Stimulated activated CD8-positive, alpha-beta memory T cell treated with anti-CD3 and anti-CD28 coated beads, Interleukin-7, amount 100 ng/mL, for 48 hours (primary cell): Measurements from ENCODE around the gene PPP2R2B.
"Not testable (repeated sequence)": the region's sequence is repeated elsewhere in the genome, so short reads cannot be mapped to it uniquely, and the experiment has no call there.

Experiments
- DNase-seq, 2 donors: peaks; one replicate each; pipeline ENCODE4 v3.0.0-alpha.2; 2020; ENCODE audit warnings: low read depth in 1 of 2; ENCODE audit errors: extremely low read depth in 1 of 2

The PPP2R2B gene

DNA sequence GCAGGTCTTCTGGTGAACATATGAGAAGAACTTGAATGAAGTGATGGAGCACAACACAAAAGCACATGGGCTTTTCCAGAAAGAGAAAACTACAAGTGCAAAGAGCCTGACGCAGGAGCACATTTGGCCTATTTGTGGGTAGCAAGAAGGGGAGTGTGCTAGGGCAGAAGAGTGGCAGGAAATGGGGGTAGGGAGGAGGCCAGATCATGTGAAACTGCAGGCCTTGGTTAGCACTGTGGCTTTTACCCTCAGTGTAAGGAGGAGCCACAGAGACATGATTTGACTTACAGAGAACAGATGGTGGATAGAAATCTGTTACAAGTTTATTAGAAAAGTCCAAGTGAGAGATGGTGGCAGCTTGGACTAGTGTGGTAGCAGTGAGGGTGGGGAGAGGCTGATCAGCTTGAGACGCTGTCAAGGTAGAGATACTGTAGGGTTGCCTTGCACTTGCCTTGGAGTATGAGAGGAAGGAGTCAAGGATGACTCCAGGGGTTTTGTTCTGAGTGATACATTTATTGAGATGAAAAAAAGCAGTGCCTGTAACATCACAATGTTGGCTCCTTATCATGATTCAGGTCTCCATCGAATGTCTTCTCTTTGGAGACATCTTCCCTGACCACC lies 126.7 kb downstream of the PPP2R2B start:
- peak; percentile 32 to 48 for DNase-seq

- no peak for DNase-seq
Measured at GRCh38 chr5:146751054-146751453, 127.5 kb downstream of the PPP2R2B start.

DNA sequence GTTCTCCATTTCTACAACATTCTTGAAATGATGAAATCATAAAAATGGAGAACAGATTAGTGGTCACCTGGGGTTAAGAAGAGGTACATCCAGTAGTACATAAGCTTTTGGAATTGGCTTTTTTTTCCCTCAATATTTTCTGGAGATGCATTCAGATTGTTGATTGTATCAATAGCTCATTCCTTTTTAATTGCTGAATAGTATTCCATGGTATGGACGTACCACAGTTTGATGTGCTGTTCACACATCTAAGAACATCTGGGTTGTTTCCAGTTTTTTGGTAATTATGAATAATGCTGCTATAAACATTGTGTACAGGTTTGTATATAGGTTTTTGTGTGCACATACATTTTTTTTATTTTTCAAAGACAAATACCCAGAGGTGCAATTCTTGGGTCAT lies 130.0 kb downstream of the PPP2R2B start:
- DNase-seq, result no peak

GRCh38 chr5:146745931-146746577 lies 132.5 kb downstream of the PPP2R2B start:
- DNase-seq, result no peak

DNA sequence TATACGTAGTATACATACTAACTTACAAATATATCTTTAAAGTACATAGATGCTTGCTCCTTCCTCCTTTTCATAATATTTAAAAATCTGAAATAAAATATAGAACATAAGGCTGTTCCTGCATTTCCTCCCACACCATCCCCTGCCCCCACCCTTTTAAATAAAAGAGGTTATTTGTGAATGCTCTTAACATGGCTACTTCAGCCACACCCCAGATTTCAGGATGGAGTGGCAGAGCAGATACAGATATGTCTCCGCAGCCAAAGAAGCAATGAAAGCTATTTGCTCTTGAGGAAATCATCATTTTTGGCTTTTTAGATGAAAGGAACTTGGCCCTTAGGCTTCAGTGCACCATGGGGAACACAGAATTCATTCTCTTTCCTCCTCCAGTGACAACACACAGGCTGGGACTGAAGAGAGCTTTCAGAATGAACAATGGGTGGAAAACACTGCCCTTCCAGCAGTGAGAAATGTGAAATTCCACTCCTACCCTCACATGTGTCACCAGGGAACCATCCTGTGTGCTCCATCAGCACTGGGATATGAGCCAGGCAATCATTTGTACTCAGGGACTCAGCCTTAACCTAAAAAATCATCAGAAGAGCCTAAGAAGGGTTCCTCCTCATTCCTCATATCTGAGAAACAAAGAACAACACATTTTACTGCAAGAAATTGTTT lies 134.3 kb downstream of the PPP2R2B start:
- no peak for DNase-seq

DNA sequence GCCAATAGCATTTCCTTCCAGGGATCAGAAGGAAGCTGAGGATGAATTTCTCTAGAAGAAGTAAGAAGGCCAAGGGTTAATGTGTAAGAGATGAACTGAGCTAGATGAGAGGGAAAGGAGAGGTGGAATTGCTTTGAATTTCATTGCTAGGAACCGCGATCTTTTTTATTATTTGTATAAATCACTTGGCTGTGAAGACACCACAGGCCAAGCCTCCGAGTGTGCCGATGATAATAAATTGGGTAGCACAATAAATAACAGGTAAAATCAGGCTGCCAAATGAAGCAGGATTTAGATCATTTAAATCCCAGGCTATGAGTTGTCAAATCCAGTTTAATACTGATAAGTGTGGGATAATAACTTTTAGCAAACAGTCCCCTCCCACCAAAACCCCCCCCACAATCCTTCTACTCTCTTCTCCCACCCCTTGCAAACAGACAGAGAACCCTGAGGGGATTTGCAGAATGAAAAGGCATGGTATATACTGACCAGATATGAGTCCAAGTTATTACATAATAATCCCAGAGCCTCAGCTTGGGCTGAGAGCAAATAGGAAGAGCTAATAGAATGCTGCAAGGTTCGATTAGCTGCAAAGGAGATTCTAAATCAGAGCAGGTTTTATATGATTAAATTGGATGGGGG lies 143.5 kb downstream of the PPP2R2B start:
- no peak for DNase-seq

DNA sequence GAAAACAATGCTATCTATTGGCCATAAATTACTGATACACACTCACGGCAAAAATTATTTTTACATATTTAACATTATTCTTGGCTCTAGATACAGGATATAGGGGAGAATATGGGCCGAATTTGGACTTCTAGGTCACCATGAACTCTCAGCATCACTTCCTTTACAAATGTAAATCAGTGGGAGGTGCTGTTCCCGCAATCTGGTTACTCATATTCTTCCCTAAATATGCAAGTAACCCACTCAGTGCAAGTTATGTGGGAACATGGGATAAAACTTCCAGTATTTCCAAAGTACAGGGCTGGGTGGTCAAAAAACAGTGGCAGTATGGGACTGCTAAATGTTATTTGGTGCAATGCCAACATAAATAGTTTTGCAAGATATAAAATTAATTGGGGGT lies 145.6 kb downstream of the PPP2R2B start:
- DNase-seq, result no peak

- DNase-seq, result no peak
Measured at GRCh38 chr5:146731909-146732659, 146.5 kb downstream of the PPP2R2B start.

DNA sequence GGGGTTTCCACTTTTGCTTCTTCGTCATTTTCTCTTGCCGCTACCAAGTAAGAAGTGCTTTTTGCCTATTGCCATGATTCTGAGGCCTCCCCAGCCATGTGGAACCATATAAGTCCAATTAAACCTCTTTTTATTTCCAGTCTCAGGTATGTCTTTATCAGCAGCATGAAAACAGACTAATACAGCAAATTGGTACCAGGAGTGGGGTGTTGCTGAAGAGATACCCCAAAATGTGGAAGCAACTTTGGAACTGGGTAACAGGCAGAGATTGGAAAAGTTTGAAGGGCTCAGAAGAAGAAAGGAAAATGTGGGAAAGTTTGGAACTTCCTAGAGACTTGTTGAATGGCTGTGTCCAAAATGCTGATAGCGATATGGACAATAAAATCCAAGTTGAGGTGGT lies 149.8 kb downstream of the PPP2R2B start:
- not testable (repeated sequence) for DNase-seq

GRCh38 chr5:146726891-146727290 lies 151.7 kb downstream of the PPP2R2B start:
- no peak for DNase-seq

- DNase-seq, result no peak
Measured at GRCh38 chr5:146726020-146726419, 152.5 kb downstream of the PPP2R2B start.

DNA sequence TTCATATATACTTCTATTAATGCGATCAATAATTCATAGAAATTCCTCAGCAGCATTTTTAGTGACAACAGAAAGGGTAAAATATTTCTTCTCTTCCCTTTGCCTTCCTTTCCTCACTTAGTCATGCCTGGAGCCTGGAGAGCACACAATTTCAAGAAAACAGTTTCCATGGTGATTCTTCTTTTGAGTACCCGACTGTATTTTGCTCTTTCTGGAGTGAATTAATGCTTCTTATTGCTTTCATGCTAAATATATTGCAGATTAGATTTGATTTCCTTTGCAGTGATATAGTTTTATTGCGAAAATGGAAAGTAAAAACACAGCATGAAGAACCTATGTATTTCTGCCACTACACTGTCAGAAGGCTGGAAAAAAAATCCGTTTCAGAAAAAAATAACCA lies 153.5 kb downstream of the PPP2R2B start:
- DNase-seq, result no peak

GRCh38 chr5:146722361-146722779 lies 156.2 kb downstream of the PPP2R2B start:
- DNase-seq, result no peak

- no peak for DNase-seq
Measured at GRCh38 chr5:146721073-146721815, 157.3 kb downstream of the PPP2R2B start.

GRCh38 chr5:146720107-146720506 lies 158.4 kb downstream of the PPP2R2B start:
- no peak for DNase-seq

- no peak for DNase-seq
Measured at GRCh38 chr5:146719179-146719578, 159.4 kb downstream of the PPP2R2B start.

GRCh38 chr5:146718609-146719008 lies 159.9 kb downstream of the PPP2R2B start:
- no peak for DNase-seq

DNA sequence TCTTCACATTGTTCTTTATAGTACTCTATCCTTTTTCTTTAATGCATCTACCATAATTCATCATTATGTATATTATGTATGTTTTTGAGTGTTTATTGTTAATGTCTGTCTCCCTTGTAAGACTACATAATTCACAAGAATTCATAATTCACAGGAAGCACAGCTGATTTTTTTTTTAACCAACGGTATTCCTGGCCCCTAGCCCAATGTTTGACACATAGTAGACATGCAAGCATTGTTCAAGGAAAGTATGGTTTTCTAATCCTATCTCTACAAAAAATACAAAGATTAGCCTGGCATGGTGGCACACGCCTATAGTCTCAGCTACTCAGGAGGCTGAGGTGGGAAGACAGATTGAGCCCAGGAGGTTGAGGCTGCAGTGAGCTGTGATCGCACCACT lies 160.6 kb downstream of the PPP2R2B start:
- DNase-seq, result no peak

DNA sequence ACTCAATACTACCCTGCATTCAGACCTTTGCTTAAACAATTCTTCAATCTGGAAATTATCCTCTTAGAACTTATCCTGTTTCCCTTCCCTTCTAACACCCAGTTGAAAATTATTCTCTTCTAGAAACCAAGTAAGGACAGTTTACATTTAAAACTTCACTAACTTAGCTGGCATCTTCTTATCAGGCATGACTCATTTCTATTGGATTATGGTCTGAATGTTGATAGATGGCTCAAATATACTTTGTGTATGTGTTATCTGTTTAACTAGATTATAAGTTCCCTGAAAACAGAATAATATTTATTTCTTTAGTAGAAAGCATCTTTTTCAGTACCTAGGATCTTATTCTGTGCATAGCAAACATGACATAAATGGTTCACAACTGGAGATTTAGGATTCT lies 161.9 kb downstream of the PPP2R2B start:
- DNase-seq, result no peak

- DNase-seq, result no peak
Measured at GRCh38 chr5:146710348-146710747, 168.2 kb downstream of the PPP2R2B start.
